Endodermal cell (in vitro differentiated cells): ENCODE data around the gene CPOX. TPM values are rescaled to one million over a fixed set of nuclear protein-coding genes. Genes with fewer than 3 reads are reported as not detected.
A peak's percentile ranks its signal among the peaks of the same experiment; 100 is the strongest.

Experiments used
- DNase-seq: peaks from one replicate; pipeline ENCODE4 v3.0.0-alpha.2; 2017
- H3K27ac ChIP-seq: 2 replicates; pipeline ENCODE4 v1.5.1; 2013; ENCODE audit warnings: mild to moderate bottlenecking, low read depth, low read length, moderate library complexity
- H3K27me3 ChIP-seq: 2 replicates; pipeline ENCODE4 v1.6.1; 2013; ENCODE audit warnings: mild to moderate bottlenecking, low read length, moderate library complexity; ENCODE audit not compliant: insufficient read depth, control insufficient read depth, poor library complexity, severe bottlenecking
- H3K36me3 ChIP-seq: 2 replicates; pipeline ENCODE4 v1.7.0; 2013; ENCODE audit warnings: mild to moderate bottlenecking, low read length, moderate library complexity; ENCODE audit not compliant: control insufficient read depth, insufficient read depth
- H3K4me1 ChIP-seq: one replicate; pipeline ENCODE4 v1.7.0; 2013; ENCODE audit warnings: low read length; ENCODE audit not compliant: control insufficient read depth, insufficient read depth
- H3K4me3 ChIP-seq: 2 replicates; pipeline ENCODE4 v1.5.1; 2013; ENCODE audit warnings: mild to moderate bottlenecking, low read length, moderate library complexity
- H3K9ac ChIP-seq: 2 replicates; pipeline ENCODE4 v1.6.1; 2013; ENCODE audit warnings: mild to moderate bottlenecking, low read length, moderate library complexity; ENCODE audit not compliant: poor library complexity, severe bottlenecking; ENCODE audit errors: extremely low read depth
- H3K9me3 ChIP-seq: 2 replicates; pipeline ENCODE4 v1.6.1; 2013; ENCODE audit warnings: mild to moderate bottlenecking, low read length, moderate library complexity; ENCODE audit not compliant: control insufficient read depth
- H3K27ac Mint-ChIP-seq: 2 replicates; pipeline ENCODE4 v1.8.0; 2020; ENCODE audit warnings: mixed read lengths
- H3K27me3 Mint-ChIP-seq: 2 replicates; pipeline ENCODE4 v1.8.0; 2021; ENCODE audit warnings: mild to moderate bottlenecking, mixed read lengths; ENCODE audit not compliant: insufficient read depth
- H3K36me3 Mint-ChIP-seq: 2 replicates; pipeline ENCODE4 v1.8.0; 2020; ENCODE audit warnings: low read depth, mixed read lengths
- H3K4me1 Mint-ChIP-seq: 2 replicates; pipeline ENCODE4 v1.8.0; 2020; ENCODE audit warnings: mixed read lengths
- H3K4me3 Mint-ChIP-seq: 2 replicates; pipeline ENCODE4 v1.8.0; 2020; ENCODE audit warnings: mild to moderate bottlenecking, moderate library complexity, mixed read lengths
- H3K9me3 Mint-ChIP-seq: 2 replicates; pipeline ENCODE4 v1.8.0; 2020; ENCODE audit warnings: mild to moderate bottlenecking, mixed read lengths
- WGBS, 2 experiments: methylation state at CpG; one replicate each; pipeline versions ENCODE4 v1.1.5 to v1.1.7; 2013; ENCODE audit warnings: missing lambda C conversion rate in 2 of 2, mixed read lengths in 1 of 2; ENCODE audit not compliant: insufficient coverage in 1 of 2, insufficient read length in 1 of 2; 5-methylcytosine and 5-hydroxymethylcytosine counted together
- total RNA-seq, 2 donors: library from RNA; stranded (reverse); fragmentation: NEBNext Ultra II Directional in 1 of 2; extraction: Animal tissue kit (Norgen Biotek cat#: 25700) in 1 of 2; gene quantifications; 2 replicates in 1 of 2; 3 replicates in 1 of 2; pipeline ENCODE4 v1.2.1, GENCODE V29; 2021
- TF ChIP-seq, protein P1 (sequence below): fragments of 200-600 bp; sonication (generic); conservative IDR thresholded peaks from 2 replicates; pipeline ENCODE4 v1.5.0; 2021; ENCODE audit warnings: antibody characterized with exemption, mild to moderate bottlenecking

The CPOX gene
- total RNA-seq, 2 donors from 2014 or later: 18.0 to 20.3 TPM

DNA sequence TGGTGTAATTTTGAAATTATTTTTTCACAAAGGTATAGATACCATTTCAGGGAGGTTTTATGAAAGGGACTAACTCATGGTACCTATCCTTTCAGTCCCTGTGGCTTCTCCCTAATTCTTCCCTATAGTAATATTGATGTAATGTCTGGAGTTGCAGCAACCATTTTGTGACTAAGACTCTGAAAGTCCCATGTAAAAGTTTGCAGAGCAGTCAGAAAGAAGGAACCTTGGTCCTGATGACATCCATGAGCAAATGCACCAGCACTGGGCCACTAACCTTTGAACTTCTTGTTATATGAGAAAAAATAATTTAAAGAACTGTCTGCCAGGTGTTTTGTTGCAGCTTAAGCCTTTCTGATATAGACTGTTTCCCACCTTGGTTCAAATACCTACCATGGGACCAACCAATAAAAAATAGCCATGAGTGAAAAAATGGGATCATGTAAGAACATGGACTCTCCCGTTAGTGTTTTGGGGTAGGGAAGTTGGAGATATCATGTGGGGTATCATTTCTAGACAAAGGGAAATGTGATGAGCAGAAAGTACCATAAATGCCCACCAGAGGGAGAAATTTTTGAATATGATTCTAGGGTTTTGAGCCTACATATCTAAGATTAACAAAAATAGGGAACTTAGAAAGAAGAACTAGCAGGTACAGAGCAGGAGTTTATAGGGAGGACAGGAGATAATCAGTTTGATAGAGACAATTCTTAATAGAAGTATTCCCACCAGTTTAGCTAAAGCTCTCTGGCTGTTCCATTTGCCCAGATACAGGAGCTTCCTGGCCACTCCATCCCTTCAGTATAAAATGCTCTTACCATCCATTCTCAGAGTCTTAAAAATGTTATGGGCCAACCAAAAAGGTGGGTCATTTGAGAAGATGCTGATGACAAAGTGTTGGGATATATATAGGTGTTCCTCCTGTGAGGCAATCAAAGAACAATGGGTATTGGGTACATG lies 3.4 kb upstream of the CPOX start:
- Mint-ChIP-seq H3K27ac (no peak overlapping the region), H3K27me3 (peaks cover 8% of the 10 kb centered on the region), H3K36me3 (no peaks in the 10 kb centered on the region), H3K4me1 (peaks cover 10% of the 10 kb centered on the region), H3K4me3 (no peak overlapping the region), H3K9me3 (no peaks in the 10 kb centered on the region)
- Histone ChIP-seq H3K4me1 (no peaks in the 10 kb centered on the region), H3K9me3 (no peaks in the 10 kb centered on the region), H3K36me3 (no peaks in the 10 kb centered on the region), H3K27me3 (no peaks in the 10 kb centered on the region), H3K27ac (no peak overlapping the region), H3K9ac (no peak overlapping the region), H3K4me3 (no peak overlapping the region)
- 73% methylated on average over 1 of the region's 1 CpG; no CpG with 5 or more reads in 1 of the 2 experiments for WGBS, 2 experiments
- TF ChIP-seq, protein P1, sequence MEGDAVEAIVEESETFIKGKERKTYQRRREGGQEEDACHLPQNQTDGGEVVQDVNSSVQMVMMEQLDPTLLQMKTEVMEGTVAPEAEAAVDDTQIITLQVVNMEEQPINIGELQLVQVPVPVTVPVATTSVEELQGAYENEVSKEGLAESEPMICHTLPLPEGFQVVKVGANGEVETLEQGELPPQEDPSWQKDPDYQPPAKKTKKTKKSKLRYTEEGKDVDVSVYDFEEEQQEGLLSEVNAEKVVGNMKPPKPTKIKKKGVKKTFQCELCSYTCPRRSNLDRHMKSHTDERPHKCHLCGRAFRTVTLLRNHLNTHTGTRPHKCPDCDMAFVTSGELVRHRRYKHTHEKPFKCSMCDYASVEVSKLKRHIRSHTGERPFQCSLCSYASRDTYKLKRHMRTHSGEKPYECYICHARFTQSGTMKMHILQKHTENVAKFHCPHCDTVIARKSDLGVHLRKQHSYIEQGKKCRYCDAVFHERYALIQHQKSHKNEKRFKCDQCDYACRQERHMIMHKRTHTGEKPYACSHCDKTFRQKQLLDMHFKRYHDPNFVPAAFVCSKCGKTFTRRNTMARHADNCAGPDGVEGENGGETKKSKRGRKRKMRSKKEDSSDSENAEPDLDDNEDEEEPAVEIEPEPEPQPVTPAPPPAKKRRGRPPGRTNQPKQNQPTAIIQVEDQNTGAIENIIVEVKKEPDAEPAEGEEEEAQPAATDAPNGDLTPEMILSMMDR: peak; percentile 79
- DNase-seq: no peak

- no peak for DNase-seq
- Histone ChIP-seq H3K36me3 (peaks cover under 1% of the 10 kb centered on the region), H3K9me3 (no peaks in the 10 kb centered on the region), H3K4me1 (no peaks in the 10 kb centered on the region), H3K27ac (no peak overlapping the region), H3K9ac (no peak overlapping the region), H3K27me3 (no peaks in the 10 kb centered on the region), H3K4me3 (no peak overlapping the region)
- Mint-ChIP-seq H3K36me3 (no peaks in the 10 kb centered on the region), H3K9me3 (no peaks in the 10 kb centered on the region), H3K4me3 (no peak overlapping the region), H3K4me1 (peaks cover 10% of the 10 kb centered on the region), H3K27me3 (peaks cover 8% of the 10 kb centered on the region), H3K27ac (no peak overlapping the region)
- TF ChIP-seq, protein P1: no peak
Observed at GRCh38 chr3:98596087-98596486, 2.7 kb upstream of the CPOX start.

DNA sequence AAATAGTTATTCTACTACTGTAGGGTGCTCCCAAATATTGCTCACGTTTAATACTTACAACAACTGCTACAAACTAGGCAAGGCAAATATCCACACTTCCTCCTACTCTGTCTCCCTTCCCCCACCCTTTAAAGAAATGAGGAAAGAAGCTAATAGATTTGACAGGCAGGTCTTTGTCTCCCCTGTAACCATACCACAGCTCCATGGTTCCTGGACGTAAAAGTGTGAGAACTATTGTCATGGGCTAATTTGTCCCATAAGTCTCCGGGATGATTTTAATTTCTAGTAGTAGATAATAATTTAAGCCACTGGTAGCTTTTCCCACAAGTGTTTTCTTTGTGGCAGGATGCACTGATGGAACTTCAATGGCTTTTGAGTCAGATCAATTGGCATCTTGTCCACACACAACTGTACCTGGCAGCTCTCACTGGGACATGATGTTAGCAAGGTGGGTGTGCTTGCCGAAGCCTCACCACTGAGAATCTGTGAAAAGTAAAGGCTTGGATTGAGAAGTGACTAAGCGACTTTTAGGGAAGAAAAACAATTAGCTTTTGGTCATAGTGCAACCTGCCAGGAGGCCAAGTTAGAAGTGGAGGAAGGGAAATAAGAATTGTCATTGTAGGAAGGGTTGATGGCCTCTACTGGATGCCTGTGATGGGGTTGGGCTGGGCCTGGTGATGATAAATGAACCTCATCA lies 1.4 kb upstream of the CPOX start:
- H3K9me3 Mint-ChIP-seq: no peaks in the 10 kb centered on the region
- Histone ChIP-seq H3K9me3 (no peaks in the 10 kb centered on the region), H3K4me1 (no peaks in the 10 kb centered on the region), H3K27me3 (no peaks in the 10 kb centered on the region), H3K27ac (no peak overlapping the region), H3K9ac (no peak overlapping the region), H3K36me3 (peaks cover 5% of the 10 kb centered on the region), H3K4me3 (no peak overlapping the region)
- no peak for DNase-seq
- peaks cover 10% of the 10 kb centered on the region for H3K4me1 Mint-ChIP-seq
- TF ChIP-seq, protein P1: no peak
- H3K36me3 Mint-ChIP-seq: peaks cover 11% of the 10 kb centered on the region
- no peak overlapping the region for H3K4me3 Mint-ChIP-seq
- H3K27me3 Mint-ChIP-seq: peaks cover 8% of the 10 kb centered on the region
- WGBS, 2 experiments: 90 to 91% methylated on average over 3 to 5 of the region's 5 CpGs
- H3K27ac Mint-ChIP-seq: no peak overlapping the region
